Activated naive CD8-positive, alpha-beta T cell treated with anti-CD3 and anti-CD28 coated beads for 36 hours (primary cell): ENCODE results near the gene PRKD1. TPM values are rescaled to one million over a fixed set of nuclear protein-coding genes. Genes with fewer than 3 reads are reported as not detected.

ENCODE experiments used
- DNase-seq: peaks from one replicate; pipeline ENCODE4 v3.0.0; 2021
- H3K27ac Mint-ChIP-seq: one replicate; pipeline ENCODE4 v1.8.0; 2022; ENCODE audit warnings: mild to moderate bottlenecking, moderate library complexity, mixed read lengths
- H3K27me3 Mint-ChIP-seq: one replicate; pipeline ENCODE4 v1.8.0; 2022; ENCODE audit warnings: mild to moderate bottlenecking, mixed read lengths
- H3K36me3 Mint-ChIP-seq: one replicate; pipeline ENCODE4 v1.8.0; 2021; ENCODE audit warnings: mild to moderate bottlenecking, mixed read lengths
- H3K4me1 Mint-ChIP-seq: one replicate; pipeline ENCODE4 v1.8.0; 2021; ENCODE audit warnings: mixed read lengths
- H3K4me3 Mint-ChIP-seq: one replicate; pipeline ENCODE4 v1.8.0; 2022; ENCODE audit warnings: mild to moderate bottlenecking, moderate library complexity, mixed read lengths
- H3K9me3 Mint-ChIP-seq: one replicate; pipeline ENCODE4 v1.8.0; 2022; ENCODE audit warnings: mixed read lengths
- total RNA-seq, 2 experiments: library from RNA; stranded (reverse); gene quantifications; one replicate each; pipeline ENCODE4 v1.2.3, GENCODE V29; 2021

The PRKD1 gene
- total RNA-seq, 2 experiments from 2014 or later = not detected

DNA sequence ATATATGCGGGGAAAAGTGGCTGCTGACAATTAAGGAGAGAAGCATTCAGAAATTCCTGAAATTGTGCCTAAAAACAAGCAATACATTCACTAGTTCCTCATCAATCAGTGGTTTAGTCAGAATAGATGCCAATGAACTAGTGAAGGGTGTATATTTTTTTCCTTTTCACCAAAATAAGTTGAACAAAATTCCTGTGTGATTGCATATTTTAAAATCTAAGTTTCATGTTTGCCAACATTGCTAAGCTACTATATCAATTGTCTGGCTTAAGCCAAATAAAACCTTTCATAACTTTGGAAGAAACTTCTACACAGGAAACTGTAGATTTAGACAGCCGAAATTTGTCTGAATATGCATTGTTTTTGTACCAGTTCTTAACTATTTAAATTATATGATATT lies 8.7 kb downstream of the PRKD1 start:
- H3K9me3 Mint-ChIP-seq = peaks cover 2% of the 10 kb centered on the region
- no peak overlapping the region for H3K4me3 Mint-ChIP-seq
- no peak for DNase-seq
- no peak overlapping the region for H3K27ac Mint-ChIP-seq
- H3K36me3 Mint-ChIP-seq = no peaks in the 10 kb centered on the region
- H3K4me1 Mint-ChIP-seq = no peaks in the 10 kb centered on the region
- H3K27me3 Mint-ChIP-seq = peaks cover 8% of the 10 kb centered on the region

DNA sequence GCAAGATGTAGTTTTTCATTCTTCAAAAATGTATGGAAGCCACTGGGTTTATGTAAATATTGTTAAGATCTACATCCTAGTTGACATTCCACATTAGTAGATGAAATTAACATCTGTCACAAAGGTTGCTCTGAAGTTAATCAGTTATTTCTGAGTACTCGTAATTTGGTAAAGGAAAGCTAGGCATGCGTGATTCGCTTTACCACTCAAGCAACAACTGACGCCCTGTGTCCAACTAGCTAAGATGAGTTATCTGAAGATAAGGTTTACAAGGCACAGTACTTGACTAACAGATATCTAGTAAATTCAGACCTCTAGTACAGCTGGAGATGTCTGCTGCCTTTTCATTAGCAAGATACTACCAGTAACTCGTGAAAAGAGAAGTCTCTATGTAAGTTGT lies 14.1 kb downstream of the PRKD1 start:
- no peaks in the 10 kb centered on the region for H3K27me3 Mint-ChIP-seq
- no peaks in the 10 kb centered on the region for H3K4me1 Mint-ChIP-seq
- H3K27ac Mint-ChIP-seq = no peak overlapping the region
- no peak overlapping the region for H3K4me3 Mint-ChIP-seq
- no peaks in the 10 kb centered on the region for H3K9me3 Mint-ChIP-seq
- no peak for DNase-seq
- no peaks in the 10 kb centered on the region for H3K36me3 Mint-ChIP-seq

DNA sequence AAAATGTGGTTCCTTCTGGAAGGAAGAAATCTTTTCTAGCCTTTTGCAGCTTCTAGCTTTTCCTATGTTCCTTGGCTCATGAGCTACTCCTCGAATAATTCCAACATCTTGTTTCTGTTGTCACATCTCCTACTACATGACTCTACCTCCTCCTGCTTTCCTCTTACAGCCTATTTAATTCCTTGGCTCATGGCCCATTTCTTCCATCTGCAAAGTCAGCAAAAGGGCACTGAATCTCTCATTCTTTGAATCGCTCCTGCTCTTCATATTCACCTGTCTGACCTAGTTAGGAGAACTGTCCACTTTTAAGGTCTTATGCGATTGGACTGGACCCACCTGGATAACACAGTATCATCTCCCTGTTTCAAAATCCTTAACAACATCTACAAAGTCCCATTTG lies 15.8 kb downstream of the PRKD1 start:
- Mint-ChIP-seq H3K4me1 (no peaks in the 10 kb centered on the region), H3K27ac (no peak overlapping the region), H3K27me3 (no peaks in the 10 kb centered on the region)

DNA sequence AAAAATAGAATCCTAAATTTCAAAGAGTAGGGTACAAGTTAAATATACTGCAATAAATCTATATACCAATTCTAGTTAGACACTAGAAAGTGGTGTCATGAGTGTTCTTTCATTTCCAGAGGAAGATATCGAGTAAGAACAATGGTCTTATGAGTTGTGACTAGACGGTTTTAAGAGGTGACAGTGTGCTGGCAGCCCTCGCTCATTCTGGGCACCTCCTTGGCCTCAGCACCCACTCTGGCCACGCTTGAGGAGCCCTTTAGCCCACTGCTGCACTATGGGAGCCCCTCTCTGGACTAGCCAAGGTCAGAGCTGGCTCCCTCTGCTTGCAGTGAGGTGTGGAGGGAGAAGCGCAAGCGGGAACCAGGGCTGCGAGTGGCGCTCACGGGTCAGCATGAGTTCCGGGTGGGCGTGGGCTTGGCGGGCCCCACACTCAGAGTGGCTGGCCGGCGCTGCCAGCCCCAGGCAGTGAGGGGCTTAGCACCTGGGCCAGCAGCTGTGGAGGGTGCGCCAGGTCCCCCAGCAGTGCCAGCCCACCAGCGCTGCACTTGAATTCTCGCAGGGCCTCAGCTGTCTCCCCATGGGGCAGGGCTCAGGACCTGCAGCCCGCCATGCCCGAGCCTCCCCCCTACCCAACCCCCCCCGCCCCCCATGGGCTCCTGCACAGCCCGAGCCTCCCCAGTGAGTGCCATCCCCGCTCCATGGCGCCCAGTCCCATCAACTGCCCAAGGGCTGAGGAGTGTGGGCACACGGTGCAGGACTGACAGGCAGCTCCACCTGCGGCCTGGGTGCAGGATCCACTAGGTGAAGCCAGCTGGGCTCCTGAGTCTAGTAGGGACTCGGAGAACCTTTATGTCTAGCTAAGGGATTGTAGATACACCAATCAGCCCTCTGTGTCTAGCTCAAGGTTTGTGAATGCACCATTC lies 18.7 kb downstream of the PRKD1 start:
- Mint-ChIP-seq H3K27ac (no peak overlapping the region), H3K4me1 (no peaks in the 10 kb centered on the region), H3K27me3 (no peaks in the 10 kb centered on the region), H3K4me3 (no peak overlapping the region), H3K36me3 (no peaks in the 10 kb centered on the region), H3K9me3 (no peaks in the 10 kb centered on the region)
- DNase-seq = no peak

More for the DNA sequence above, 15.8 kb downstream of the PRKD1 start:
- no peaks in the 10 kb centered on the region for H3K36me3 Mint-ChIP-seq
- no peak for DNase-seq
- H3K4me3 Mint-ChIP-seq = no peak overlapping the region
- no peaks in the 10 kb centered on the region for H3K9me3 Mint-ChIP-seq

DNA sequence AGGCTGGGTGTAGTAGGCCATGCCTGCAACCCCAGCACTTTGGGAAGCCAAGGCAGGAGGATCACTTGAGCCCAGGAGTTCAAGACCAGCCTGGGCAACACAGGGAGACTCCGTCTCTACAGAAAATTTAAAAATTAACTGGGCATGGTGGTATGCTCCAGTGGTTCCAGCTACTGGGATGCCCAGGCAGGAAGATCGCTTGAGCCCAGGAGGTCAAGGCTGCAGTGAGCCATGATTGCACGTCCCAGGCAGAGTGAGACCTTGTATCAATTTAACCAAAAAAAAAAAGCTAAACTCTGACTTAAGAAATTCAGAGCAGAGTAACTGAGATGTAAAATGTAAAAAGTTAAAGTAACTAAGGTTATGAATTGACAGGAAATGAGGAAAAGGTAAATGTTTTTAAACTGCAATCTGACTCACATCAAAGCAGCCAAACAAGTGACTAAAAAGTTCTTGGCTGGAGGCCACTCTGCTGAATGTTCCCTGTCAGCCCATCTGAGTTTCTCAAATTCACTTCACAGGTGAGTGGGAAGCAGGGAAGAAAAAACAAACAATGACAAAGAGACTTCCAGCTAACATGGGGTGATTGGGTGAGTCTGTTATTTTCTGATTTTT lies 21.3 kb downstream of the PRKD1 start:
- no peak for DNase-seq
- H3K36me3 Mint-ChIP-seq = no peaks in the 10 kb centered on the region
- H3K27me3 Mint-ChIP-seq = no peaks in the 10 kb centered on the region
- no peak overlapping the region for H3K27ac Mint-ChIP-seq
- no peaks in the 10 kb centered on the region for H3K9me3 Mint-ChIP-seq
- no peak overlapping the region for H3K4me3 Mint-ChIP-seq
- no peaks in the 10 kb centered on the region for H3K4me1 Mint-ChIP-seq

DNA sequence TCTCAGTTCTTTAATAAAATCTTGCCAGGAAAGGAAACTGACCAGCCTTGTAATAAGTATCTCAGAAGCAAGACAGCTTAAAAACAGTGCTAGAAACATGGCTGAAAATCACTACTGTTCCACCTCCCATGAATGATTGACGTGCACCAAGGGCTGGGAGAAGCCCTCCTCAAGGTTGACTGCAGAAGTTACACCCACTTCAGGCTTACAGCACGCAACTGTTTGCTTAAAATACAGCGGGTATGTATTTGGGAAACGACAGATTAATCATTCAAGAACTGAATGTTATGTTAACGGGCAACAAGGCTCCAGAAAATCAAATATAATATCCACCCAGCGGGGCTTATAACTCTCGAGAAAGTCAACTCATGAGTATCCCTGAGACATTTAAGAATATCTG lies 22.1 kb downstream of the PRKD1 start:
- Mint-ChIP-seq H3K4me3 (no peak overlapping the region), H3K9me3 (no peaks in the 10 kb centered on the region)

DNA sequence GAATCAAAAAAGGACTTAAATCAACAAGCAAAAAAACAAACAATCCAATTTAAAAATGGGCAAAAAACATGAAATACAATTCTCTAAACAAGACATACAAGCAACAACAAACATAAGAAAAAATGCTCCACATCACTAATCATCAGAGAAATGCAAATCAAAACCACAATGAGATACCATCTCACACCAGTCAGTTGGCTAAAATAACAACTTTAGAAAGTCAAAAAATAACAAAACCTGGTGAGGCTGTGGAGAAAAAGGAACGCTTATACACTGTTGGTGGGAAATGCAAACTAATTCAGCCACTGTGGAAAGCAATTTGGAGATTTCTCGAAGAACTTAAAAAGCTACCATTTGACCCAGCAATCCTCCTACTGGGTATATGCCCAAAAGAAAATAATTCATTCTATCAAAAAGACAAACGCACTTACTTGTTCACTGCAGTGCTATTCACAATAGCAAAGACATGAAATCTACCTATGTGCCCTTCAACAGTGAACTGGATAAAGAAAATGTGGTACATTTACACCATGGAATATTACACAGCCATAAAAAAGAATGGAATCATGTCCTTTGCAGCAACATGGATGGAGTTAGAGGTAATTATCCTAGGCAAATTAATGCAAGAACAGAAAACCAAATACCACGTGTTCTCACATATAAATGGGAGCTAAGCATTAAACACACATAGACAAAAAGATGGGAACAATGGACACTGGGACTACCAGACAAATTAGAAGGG lies 26.9 kb downstream of the PRKD1 start:
- Mint-ChIP-seq H3K36me3 (no peaks in the 10 kb centered on the region), H3K27me3 (no peaks in the 10 kb centered on the region), H3K4me3 (no peak overlapping the region), H3K27ac (no peak overlapping the region), H3K4me1 (no peaks in the 10 kb centered on the region), H3K9me3 (no peaks in the 10 kb centered on the region)
- DNase-seq = no peak

More for the DNA sequence above, 22.1 kb downstream of the PRKD1 start:
- DNase-seq = no peak
- Mint-ChIP-seq H3K4me1 (no peaks in the 10 kb centered on the region), H3K27me3 (no peaks in the 10 kb centered on the region), H3K36me3 (no peaks in the 10 kb centered on the region), H3K27ac (no peak overlapping the region)

DNA sequence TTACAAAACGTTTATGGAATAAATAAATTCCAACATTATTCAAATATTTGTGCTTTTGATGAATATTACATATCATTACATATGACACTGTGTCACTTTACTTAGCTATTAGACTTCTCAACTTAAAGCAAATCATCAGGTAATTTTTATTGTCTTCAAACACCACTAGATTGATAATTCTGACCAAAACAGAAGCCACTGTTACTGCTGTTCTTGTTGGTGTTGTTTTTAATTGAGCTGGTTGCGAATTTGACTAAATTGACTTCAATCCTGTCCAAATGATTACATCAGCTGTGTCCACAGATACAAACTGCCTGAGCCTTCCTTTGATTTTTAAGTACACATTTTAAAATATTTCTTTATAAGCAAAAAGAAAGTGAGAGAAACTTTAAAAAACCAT lies 29.2 kb downstream of the PRKD1 start:
- H3K27me3 Mint-ChIP-seq = no peaks in the 10 kb centered on the region

DNA sequence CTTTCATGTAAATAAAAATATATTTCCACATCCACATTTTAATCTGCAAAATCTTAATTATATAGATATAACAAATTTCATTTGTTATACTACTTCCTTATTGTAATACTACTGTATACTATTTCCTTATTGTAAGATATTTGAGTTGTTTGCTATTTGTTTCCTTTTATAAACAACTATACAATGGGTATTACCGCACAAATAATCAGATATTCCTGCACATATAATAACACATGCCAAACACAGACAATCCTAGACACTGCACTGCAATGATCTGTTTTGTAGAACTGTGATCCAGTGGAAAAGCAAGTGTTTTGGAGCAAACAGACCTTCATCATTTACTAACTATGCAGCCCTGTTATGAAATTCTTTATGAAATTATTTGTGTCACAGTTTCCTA lies 30.5 kb downstream of the PRKD1 start:
- Mint-ChIP-seq H3K4me1 (no peaks in the 10 kb centered on the region), H3K9me3 (no peaks in the 10 kb centered on the region), H3K27me3 (no peaks in the 10 kb centered on the region), H3K4me3 (no peak overlapping the region), H3K27ac (no peak overlapping the region), H3K36me3 (no peaks in the 10 kb centered on the region)
- DNase-seq = no peak

More for the DNA sequence above, 29.2 kb downstream of the PRKD1 start:
- Mint-ChIP-seq H3K9me3 (no peaks in the 10 kb centered on the region), H3K4me3 (no peak overlapping the region), H3K36me3 (no peaks in the 10 kb centered on the region), H3K27ac (no peak overlapping the region), H3K4me1 (no peaks in the 10 kb centered on the region)
- DNase-seq = no peak

DNA sequence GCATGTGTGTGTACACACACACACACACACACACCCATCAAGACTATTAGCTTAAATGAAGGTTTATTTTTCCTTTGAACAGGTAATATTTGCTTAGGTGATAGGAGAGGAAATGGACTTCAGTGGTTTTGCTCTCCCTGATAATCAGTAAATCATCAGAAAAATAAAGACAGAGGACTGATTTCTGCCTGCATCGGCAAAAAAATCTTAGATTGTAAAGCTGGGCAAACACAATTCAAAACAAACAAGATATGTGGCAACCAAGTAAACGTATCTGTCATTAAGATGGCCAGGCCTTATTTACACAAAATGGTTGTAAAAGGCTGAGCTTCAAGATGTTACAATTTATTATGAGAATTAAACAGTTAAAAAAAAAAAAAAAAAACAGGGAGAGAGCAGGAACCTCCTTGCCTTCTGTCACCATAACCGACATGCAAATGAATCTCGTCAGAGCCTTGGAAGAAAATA lies 31.3 kb downstream of the PRKD1 start:
- no peak for DNase-seq
- no peak overlapping the region for H3K27ac Mint-ChIP-seq
- no peaks in the 10 kb centered on the region for H3K4me1 Mint-ChIP-seq
- H3K4me3 Mint-ChIP-seq = no peak overlapping the region
- no peaks in the 10 kb centered on the region for H3K27me3 Mint-ChIP-seq
- no peaks in the 10 kb centered on the region for H3K36me3 Mint-ChIP-seq
- H3K9me3 Mint-ChIP-seq = no peaks in the 10 kb centered on the region

DNA sequence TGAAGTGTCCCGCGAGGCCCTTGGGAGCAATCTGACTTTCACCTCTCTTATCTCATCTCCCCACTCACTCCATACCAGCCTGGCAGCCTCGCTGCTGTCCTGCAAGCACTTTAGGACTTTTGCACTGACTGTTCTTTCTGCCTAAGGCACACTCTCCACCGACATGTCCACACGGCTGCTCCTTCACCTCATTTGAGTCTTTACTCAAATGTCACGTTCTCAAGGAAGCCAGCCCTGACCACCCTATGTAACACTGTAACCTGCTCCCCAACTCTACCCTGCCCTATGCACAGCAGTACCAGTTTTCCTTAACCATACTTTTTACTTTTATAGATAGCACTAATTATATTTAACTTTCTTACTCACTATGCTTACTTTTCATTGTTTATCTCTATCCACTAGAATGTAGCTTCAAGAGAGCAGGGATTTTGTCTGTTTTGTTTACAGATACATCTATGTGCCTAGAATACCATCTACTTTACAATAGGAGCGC lies 32.0 kb downstream of the PRKD1 start:
- no peaks in the 10 kb centered on the region for H3K9me3 Mint-ChIP-seq
- H3K27me3 Mint-ChIP-seq = no peaks in the 10 kb centered on the region
- DNase-seq = no peak
- no peak overlapping the region for H3K4me3 Mint-ChIP-seq
- H3K36me3 Mint-ChIP-seq = no peaks in the 10 kb centered on the region
- H3K27ac Mint-ChIP-seq = no peak overlapping the region
- H3K4me1 Mint-ChIP-seq = no peaks in the 10 kb centered on the region

DNA sequence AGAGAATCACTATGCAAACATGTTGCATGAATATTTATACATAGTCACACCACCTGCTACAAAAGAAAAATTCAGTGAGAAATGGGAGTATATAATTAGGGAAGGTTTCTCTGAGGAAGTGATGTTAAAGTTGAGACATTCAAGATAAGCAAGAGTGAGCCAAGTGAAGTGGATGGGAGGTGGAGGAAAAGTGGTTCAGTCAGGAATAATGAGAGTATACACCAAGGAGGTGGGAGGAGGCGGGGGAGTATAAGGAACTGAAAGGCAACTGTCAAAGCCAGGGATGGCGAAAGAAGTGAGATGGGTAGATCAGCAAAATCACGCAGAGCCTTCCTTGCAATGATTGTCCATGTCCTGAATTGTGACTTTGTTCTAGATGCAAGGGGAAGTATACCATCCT lies 33.7 kb downstream of the PRKD1 start:
- Mint-ChIP-seq H3K27ac (no peak overlapping the region), H3K36me3 (no peaks in the 10 kb centered on the region), H3K4me3 (no peak overlapping the region), H3K4me1 (no peaks in the 10 kb centered on the region), H3K9me3 (no peaks in the 10 kb centered on the region), H3K27me3 (no peaks in the 10 kb centered on the region)
- no peak for DNase-seq

DNA sequence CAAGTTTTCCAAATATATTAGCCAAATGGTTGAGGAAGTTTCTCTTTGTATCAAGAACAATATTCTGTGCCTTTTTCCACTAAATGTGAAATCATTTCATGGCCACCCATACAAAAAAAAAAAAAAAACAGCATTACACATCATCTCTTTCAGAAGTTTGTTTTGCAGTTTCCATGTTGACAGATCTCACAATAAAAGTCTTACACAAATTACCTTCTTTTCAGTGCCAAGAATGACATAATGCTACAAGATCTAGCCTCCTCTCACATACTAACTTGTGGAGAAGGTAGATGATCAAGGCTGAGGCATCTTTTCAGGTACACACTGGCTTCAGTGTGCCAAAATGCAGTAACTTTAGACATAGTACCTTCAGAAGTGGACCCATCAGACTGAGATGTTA lies 35.3 kb downstream of the PRKD1 start:
- H3K4me3 Mint-ChIP-seq = no peak overlapping the region
- H3K27ac Mint-ChIP-seq = no peak overlapping the region
- no peaks in the 10 kb centered on the region for H3K27me3 Mint-ChIP-seq
- no peak for DNase-seq
- H3K36me3 Mint-ChIP-seq = no peaks in the 10 kb centered on the region
- H3K9me3 Mint-ChIP-seq = no peaks in the 10 kb centered on the region
- H3K4me1 Mint-ChIP-seq = no peaks in the 10 kb centered on the region

DNA sequence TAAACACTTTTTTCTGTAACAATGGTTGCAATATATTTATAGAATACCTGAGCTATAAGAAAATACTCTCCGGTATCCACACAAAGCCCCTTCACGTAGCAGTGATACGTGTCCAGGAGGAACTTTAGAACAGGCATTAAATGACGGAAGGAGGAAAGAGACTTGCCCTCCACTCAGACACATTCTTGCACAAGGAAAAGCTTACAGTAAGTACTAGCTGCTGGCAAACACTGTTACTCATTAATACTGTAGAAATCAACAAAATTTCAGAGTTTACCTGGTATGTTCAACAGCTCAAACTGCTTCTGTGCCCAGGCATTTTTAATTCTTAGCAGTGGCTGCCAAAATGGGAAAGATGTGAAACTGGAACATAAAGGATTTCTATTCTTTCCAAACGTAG lies 41.7 kb downstream of the PRKD1 start:
- Mint-ChIP-seq H3K27ac (no peak overlapping the region), H3K27me3 (no peaks in the 10 kb centered on the region), H3K36me3 (no peaks in the 10 kb centered on the region), H3K9me3 (peaks cover 4% of the 10 kb centered on the region), H3K4me1 (no peaks in the 10 kb centered on the region), H3K4me3 (no peak overlapping the region)
- no peak for DNase-seq

DNA sequence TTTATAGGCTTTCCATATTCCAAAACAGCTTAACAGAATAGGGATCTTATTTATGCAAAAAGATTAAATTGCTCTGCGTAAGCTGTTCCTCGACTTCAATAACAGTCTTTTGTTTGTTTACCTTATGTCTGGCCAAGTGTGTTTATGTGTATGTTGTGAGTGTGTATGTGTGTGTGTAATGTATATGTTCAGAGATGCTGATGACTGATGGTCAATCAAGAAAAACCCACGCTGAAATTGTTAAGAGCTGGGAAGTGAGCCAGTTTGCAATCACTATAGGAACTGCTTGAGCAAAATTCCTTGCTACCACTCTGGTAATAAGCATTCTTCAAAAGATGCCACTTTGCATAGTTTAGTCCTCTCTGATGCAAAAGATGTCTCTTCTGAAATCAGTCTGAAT lies 59.6 kb downstream of the PRKD1 start:
- Mint-ChIP-seq H3K4me3 (no peak overlapping the region), H3K27ac (no peak overlapping the region), H3K36me3 (no peaks in the 10 kb centered on the region), H3K9me3 (no peaks in the 10 kb centered on the region), H3K27me3 (no peaks in the 10 kb centered on the region), H3K4me1 (no peaks in the 10 kb centered on the region)
- no peak for DNase-seq
